Loucy (cell line): ENCODE results near the gene C19orf67.

ENCODE experiments used
- H2AFZ ChIP-seq: fragments of 200-600 bp; sonication (generic); 2 replicates; pipeline ENCODE4 v1.6.0; 2016; ENCODE audit warnings: antibody characterized with exemption, mild to moderate bottlenecking, low read length, moderate library complexity
- H3F3A ChIP-seq: fragments of 200-600 bp; 2 replicates; pipeline ENCODE4 v1.6.0; 2016; ENCODE audit warnings: antibody characterized with exemption, low read depth, mild to moderate bottlenecking
- H3K27me3 ChIP-seq: fragments of 200-600 bp; sonication (generic); 2 replicates; pipeline ENCODE4 v1.6.1; 2014; ENCODE audit warnings: low read length, mild to moderate bottlenecking; ENCODE audit not compliant: insufficient read depth, poor library complexity, severe bottlenecking
- H3K36me3 ChIP-seq: fragments of 200-600 bp; sonication (generic); 2 replicates; pipeline ENCODE4 v1.6.1; 2016; ENCODE audit warnings: low read length; ENCODE audit not compliant: insufficient read depth
- H3K4me1 ChIP-seq: fragments of 200-600 bp; sonication (generic); 2 replicates; pipeline ENCODE4 v1.5.1; 2014; ENCODE audit warnings: low read length, mild to moderate bottlenecking; ENCODE audit not compliant: insufficient read depth, poor library complexity, severe bottlenecking
- H3K4me2 ChIP-seq: fragments of 200-600 bp; sonication (generic); 2 replicates; pipeline ENCODE4 v1.6.0; 2014; ENCODE audit warnings: antibody characterized with exemption, low read length, low read depth, mild to moderate bottlenecking; ENCODE audit not compliant: poor library complexity, severe bottlenecking
- H3K4me3 ChIP-seq: fragments of 200-600 bp; sonication (generic); 2 replicates; pipeline ENCODE4 v1.5.1; 2014; ENCODE audit warnings: low read length, mild to moderate bottlenecking, mixed read lengths; ENCODE audit not compliant: poor library complexity, severe bottlenecking
- H3K79me2 ChIP-seq: fragments of 200-600 bp; sonication (generic); 2 replicates; pipeline ENCODE4 v1.6.1; 2014; ENCODE audit warnings: low read length; ENCODE audit not compliant: insufficient read depth
- H3K9ac ChIP-seq: fragments of 200-600 bp; sonication (generic); 2 replicates; pipeline ENCODE4 v1.6.0; 2014; ENCODE audit warnings: mild to moderate bottlenecking, low read depth, low read length, moderate library complexity; ENCODE audit not compliant: poor library complexity, severe bottlenecking
- H3K9me2 ChIP-seq: fragments of 200-600 bp; sonication (generic); replicated peaks from 2 replicates; pipeline ENCODE4 v1.6.1; 2016; ENCODE audit warnings: low read depth, low read length, mixed read lengths
- H3K9me3 ChIP-seq: fragments of 200-600 bp; sonication (generic); 2 replicates; pipeline ENCODE4 v1.6.1; 2014; ENCODE audit warnings: mild to moderate bottlenecking, antibody characterized with exemption, low read length, low read depth; ENCODE audit not compliant: insufficient read depth
- H4K20me1 ChIP-seq: fragments of 200-600 bp; sonication (generic); 2 replicates; pipeline ENCODE4 v1.6.0; 2014; ENCODE audit warnings: antibody characterized with exemption, low read length, mild to moderate bottlenecking; ENCODE audit not compliant: insufficient read depth, poor library complexity, severe bottlenecking
- EZH2phosphoT487 ChIP-seq: fragments of 200-600 bp; IDR thresholded peaks from 2 replicates; pipeline ENCODE4 v1.6.1; 2018; ENCODE audit warnings: antibody characterized with exemption, mild to moderate bottlenecking, moderate library complexity, borderline replicate concordance
- TF ChIP-seq, protein P1 (sequence below): fragments of 200-600 bp; sonication (generic); conservative IDR thresholded peaks from 2 replicates; pipeline ENCODE4 v1.5.1; 2014; ENCODE audit warnings: mild to moderate bottlenecking, antibody characterized with exemption, low read length

C19orf67 gene

DNA sequence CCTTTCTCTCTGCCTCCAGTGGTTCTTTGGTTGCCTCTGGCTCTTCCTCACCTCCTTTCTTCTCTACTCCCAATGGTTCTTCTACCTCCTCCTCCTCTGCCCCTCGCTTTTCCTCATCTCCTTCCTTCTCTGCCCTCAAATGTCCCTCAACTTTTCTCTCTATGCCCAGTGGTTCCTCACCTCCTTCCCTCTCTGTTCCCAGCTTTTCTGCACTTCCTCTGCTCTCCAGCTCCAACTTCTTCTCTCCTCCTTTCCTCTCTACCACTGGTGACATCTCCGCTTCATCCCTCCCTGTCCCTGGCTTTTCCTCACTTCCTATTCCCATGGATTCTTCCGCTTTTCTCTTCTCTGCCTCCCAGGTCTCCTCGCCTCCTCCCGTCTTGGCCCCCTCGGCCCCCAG is 31.5 kb downstream of the C19orf67 start:
- no peaks in the 10 kb centered on the region for H3K9me2 ChIP-seq
- H3K27me3 ChIP-seq: no peaks in the 10 kb centered on the region
- H3K4me3 ChIP-seq: no peak overlapping the region
- H3K9me3 ChIP-seq: no peaks in the 10 kb centered on the region
- no peaks in the 10 kb centered on the region for H3K79me2 ChIP-seq
- no peak overlapping the region for H3K4me2 ChIP-seq
- no peak overlapping the region for H3K9ac ChIP-seq
- no peak for TF ChIP-seq EZH2phosphoT487
- TF ChIP-seq, protein P1, sequence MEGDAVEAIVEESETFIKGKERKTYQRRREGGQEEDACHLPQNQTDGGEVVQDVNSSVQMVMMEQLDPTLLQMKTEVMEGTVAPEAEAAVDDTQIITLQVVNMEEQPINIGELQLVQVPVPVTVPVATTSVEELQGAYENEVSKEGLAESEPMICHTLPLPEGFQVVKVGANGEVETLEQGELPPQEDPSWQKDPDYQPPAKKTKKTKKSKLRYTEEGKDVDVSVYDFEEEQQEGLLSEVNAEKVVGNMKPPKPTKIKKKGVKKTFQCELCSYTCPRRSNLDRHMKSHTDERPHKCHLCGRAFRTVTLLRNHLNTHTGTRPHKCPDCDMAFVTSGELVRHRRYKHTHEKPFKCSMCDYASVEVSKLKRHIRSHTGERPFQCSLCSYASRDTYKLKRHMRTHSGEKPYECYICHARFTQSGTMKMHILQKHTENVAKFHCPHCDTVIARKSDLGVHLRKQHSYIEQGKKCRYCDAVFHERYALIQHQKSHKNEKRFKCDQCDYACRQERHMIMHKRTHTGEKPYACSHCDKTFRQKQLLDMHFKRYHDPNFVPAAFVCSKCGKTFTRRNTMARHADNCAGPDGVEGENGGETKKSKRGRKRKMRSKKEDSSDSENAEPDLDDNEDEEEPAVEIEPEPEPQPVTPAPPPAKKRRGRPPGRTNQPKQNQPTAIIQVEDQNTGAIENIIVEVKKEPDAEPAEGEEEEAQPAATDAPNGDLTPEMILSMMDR: no peak
- no peaks in the 10 kb centered on the region for H4K20me1 ChIP-seq
- no peak overlapping the region for H2AFZ ChIP-seq
- peaks cover 6% of the 10 kb centered on the region; the same call in 1 of the 2 replicates for H3K36me3 ChIP-seq
- no peaks in the 10 kb centered on the region for H3F3A ChIP-seq
- no peaks in the 10 kb centered on the region for H3K4me1 ChIP-seq

DNA sequence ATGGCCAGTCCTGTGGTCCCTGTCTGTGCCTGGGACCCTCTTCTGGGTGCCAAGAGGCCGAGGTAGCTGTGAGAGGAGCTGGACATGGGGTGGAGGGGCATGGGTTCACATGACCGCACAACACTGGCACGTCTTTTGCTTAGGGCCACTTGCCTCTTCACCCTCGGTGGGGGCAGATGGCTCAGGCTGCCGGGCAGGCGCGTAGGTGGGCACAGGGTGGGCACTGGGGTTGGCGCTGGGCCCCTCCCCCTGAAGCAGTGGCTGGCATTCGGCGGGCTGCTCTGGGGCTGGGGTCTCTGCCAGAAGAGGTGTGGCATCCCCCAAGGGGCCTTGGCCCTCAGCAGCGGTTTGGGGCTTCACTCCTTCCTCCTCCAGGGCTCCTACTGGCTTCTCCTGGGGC is 32.1 kb downstream of the C19orf67 start:
- no peaks in the 10 kb centered on the region for H3K9me2 ChIP-seq
- no peak overlapping the region for H2AFZ ChIP-seq
- no peaks in the 10 kb centered on the region for H4K20me1 ChIP-seq
- TF ChIP-seq, protein P1: no peak
- H3K27me3 ChIP-seq: no peaks in the 10 kb centered on the region
- H3F3A ChIP-seq: no peaks in the 10 kb centered on the region
- peaks cover 6% of the 10 kb centered on the region; the same call in 1 of the 2 replicates for H3K36me3 ChIP-seq
- no peaks in the 10 kb centered on the region for H3K9me3 ChIP-seq
- no peak overlapping the region for H3K4me3 ChIP-seq
- no peak overlapping the region for H3K4me2 ChIP-seq
- H3K9ac ChIP-seq: no peak overlapping the region
- no peaks in the 10 kb centered on the region for H3K4me1 ChIP-seq
- H3K79me2 ChIP-seq: no peaks in the 10 kb centered on the region

DNA sequence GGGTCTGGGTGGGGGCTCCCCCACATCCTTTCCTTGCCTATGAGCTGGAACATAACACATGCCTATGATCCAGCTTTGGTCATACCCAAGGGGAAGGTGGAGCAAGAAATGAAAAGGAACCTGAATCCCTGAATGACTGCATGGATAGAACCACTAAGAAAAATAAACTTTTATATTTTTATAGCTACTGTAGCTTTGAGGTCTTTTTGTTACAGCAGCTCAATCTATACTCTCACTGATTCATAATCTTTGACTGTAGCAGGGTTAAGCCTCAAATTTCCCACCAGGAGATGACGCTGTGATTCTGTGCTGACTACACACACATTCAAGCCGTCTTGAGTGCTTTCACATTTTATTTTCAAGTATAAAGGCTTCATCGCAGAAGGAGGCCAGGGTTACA is 32.6 kb downstream of the C19orf67 start:
- H3K4me3 ChIP-seq: no peak overlapping the region
- no peak overlapping the region for H2AFZ ChIP-seq
- no peak overlapping the region for H3K4me2 ChIP-seq
- no peaks in the 10 kb centered on the region for H3K79me2 ChIP-seq
- no peak overlapping the region for H3K9ac ChIP-seq
- TF ChIP-seq, protein P1: no peak
- no peak for TF ChIP-seq EZH2phosphoT487
- H3K4me1 ChIP-seq: no peaks in the 10 kb centered on the region
- H3K9me2 ChIP-seq: no peaks in the 10 kb centered on the region
- H3K36me3 ChIP-seq: peaks cover 6% of the 10 kb centered on the region; the same call in 1 of the 2 replicates
- H4K20me1 ChIP-seq: no peaks in the 10 kb centered on the region
- no peaks in the 10 kb centered on the region for H3K9me3 ChIP-seq
- no peaks in the 10 kb centered on the region for H3K27me3 ChIP-seq
- H3F3A ChIP-seq: no peaks in the 10 kb centered on the region
